ENCODE data around the gene OR6N2.

GRCh38 chr1:158809862-158810261 lies 28.9 kb upstream of the OR6N2 start:
- TF ChIP-seq CTCF (IDR thresholded peaks at IDR 0.05) (no peak), POLR2A (IDR thresholded peaks at IDR 0.05) (no peak)
